CD4-positive, CD25-positive, alpha-beta regulatory T cell (primary cell): Measurements from ENCODE around the gene NID1. TPM values are rescaled to one million over a fixed set of nuclear protein-coding genes. Genes with fewer than 3 reads are reported as not detected.

Source experiments
- ATAC-seq, 2 donors: fragments of 150-1000 bp; cut with Tn5 transposase; one replicate each; pipeline ENCODE4 v1.10.0; 2021; ENCODE audit warnings: low read depth in 2 of 2, moderate number of reproducible peaks in 2 of 2, moderate library complexity in 1 of 2
- DNase-seq, 3 donors: peaks; one replicate each; pipeline versions ENCODE4 v3.0.0 to v3.0.0-alpha.2; 2012 to 2022; ENCODE audit warnings: mixed read lengths in 1 of 3
- H3K27ac ChIP-seq: one replicate; pipeline ENCODE4 v1.7.0; 2013; ENCODE audit warnings: mild to moderate bottlenecking, low read length; ENCODE audit not compliant: insufficient read depth, poor library complexity, severe bottlenecking
- H3K27me3 ChIP-seq: one replicate; pipeline ENCODE4 v1.7.0; 2013; ENCODE audit warnings: low read length; ENCODE audit not compliant: control insufficient read depth, insufficient read depth
- H3K36me3 ChIP-seq: one replicate; pipeline ENCODE4 v1.7.0; 2013; ENCODE audit warnings: mild to moderate bottlenecking, low read length, moderate library complexity; ENCODE audit not compliant: control insufficient read depth, insufficient read depth
- H3K4me1 ChIP-seq: 2 replicates; pipeline ENCODE4 v1.7.0; 2013; ENCODE audit warnings: mild to moderate bottlenecking, low read length; ENCODE audit not compliant: insufficient read depth, control insufficient read depth, poor library complexity, severe bottlenecking
- H3K4me3 ChIP-seq: one replicate; pipeline ENCODE4 v1.7.0; 2013; ENCODE audit warnings: low read depth, mild to moderate bottlenecking, low read length, moderate library complexity
- H3K9me3 ChIP-seq, 2 experiments: 1 replicate in 1 of 2; 2 replicates in 1 of 2; pipeline ENCODE4 v1.7.0; 2013; ENCODE audit warnings: low read length in 2 of 2, mild to moderate bottlenecking in 1 of 2, moderate library complexity in 1 of 2; ENCODE audit not compliant: control insufficient read depth in 2 of 2
- H3K27ac Mint-ChIP-seq, 3 donors: one replicate each; pipeline ENCODE4 v1.8.0; 2020 to 2022; ENCODE audit warnings: mild to moderate bottlenecking in 3 of 3, mixed read lengths in 3 of 3, moderate library complexity in 2 of 3
- H3K27me3 Mint-ChIP-seq: one replicate; pipeline ENCODE4 v1.8.0; 2022; ENCODE audit warnings: mild to moderate bottlenecking, mixed read lengths
- H3K36me3 Mint-ChIP-seq: one replicate; pipeline ENCODE4 v1.8.0; 2020; ENCODE audit warnings: mixed read lengths
- H3K4me1 Mint-ChIP-seq, 4 donors: one replicate each; pipeline ENCODE4 v1.8.0; 2020 to 2022; ENCODE audit warnings: mixed read lengths in 4 of 4, mild to moderate bottlenecking in 1 of 4
- H3K4me3 Mint-ChIP-seq, 4 donors: one replicate each; pipeline ENCODE4 v1.8.0; 2020 to 2022; ENCODE audit warnings: mild to moderate bottlenecking in 4 of 4, mixed read lengths in 4 of 4, moderate library complexity in 3 of 4
- H3K9me3 Mint-ChIP-seq, 7 donors: one replicate each; pipeline ENCODE4 v1.8.0; 2020 to 2022; ENCODE audit warnings: mixed read lengths in 7 of 7, mild to moderate bottlenecking in 3 of 7, moderate library complexity in 2 of 7
- polyA plus RNA-seq, 4 donors: library from polyadenylated mRNA; unstranded; fragments of 300-500 nt; fragmentation: Illumina TruSeq; gene quantifications; one replicate each; pipeline ENCODE4 v1.2.3, GENCODE V29; 2021
- total RNA-seq: library from RNA; stranded (reverse); gene quantifications from one replicate; pipeline ENCODE4 v1.2.3, GENCODE V29; 2022

NID1 gene
- total and polyA plus RNA-seq, 5 donors from 2014 or later, result 0.10 TPM; not detected in 4

- H3K4me1 ChIP-seq, result no peaks in the 10 kb centered on the region
- no peak overlapping the region for H3K27ac ChIP-seq
- no peak overlapping the region for H3K4me3 ChIP-seq
- Mint-ChIP-seq H3K9me3 (no peaks in the 10 kb centered on the region), H3K27ac (no peak overlapping the region), H3K27me3 (peaks cover 9% of the 10 kb centered on the region), H3K36me3 (no peaks in the 10 kb centered on the region), H3K4me1 (peaks cover 0 to 19% (median 4%) of the 10 kb centered on the region in 4 donors), H3K4me3 (no peak overlapping the region)
- no peaks in the 10 kb centered on the region for H3K27me3 ChIP-seq
- no peaks in the 10 kb centered on the region for H3K9me3 ChIP-seq
- ATAC-seq (no peak), DNase-seq (peak in 1 of 3 donors; percentile 15)
- no peaks in the 10 kb centered on the region for H3K36me3 ChIP-seq
Observed at GRCh38 chr1:236107121-236107907, 42.4 kb upstream of the NID1 start.

- no peak overlapping the region for H3K27ac ChIP-seq
- no peak overlapping the region for H3K4me3 Mint-ChIP-seq
- ATAC-seq, result peak; percentile 35 to 57
- peaks cover 9% of the 10 kb centered on the region for H3K27me3 Mint-ChIP-seq
- H3K36me3 Mint-ChIP-seq, result no peaks in the 10 kb centered on the region
- H3K9me3 Mint-ChIP-seq, result no peaks in the 10 kb centered on the region
- H3K36me3 ChIP-seq, result no peaks in the 10 kb centered on the region
- peak; percentile 27 to 66 (median 63) for DNase-seq
- no peaks in the 10 kb centered on the region for H3K9me3 ChIP-seq
- H3K4me1 ChIP-seq, result no peaks in the 10 kb centered on the region
- H3K27me3 ChIP-seq, result no peaks in the 10 kb centered on the region
- peak overlapping the region in 2 of 3 donors; percentile 26 to 77 for H3K27ac Mint-ChIP-seq
- H3K4me1 Mint-ChIP-seq, result peaks cover 0 to 13% (median 2%) of the 10 kb centered on the region in 4 donors
- H3K4me3 ChIP-seq, result no peak overlapping the region
Observed at GRCh38 chr1:236103646-236104218, 38.8 kb upstream of the NID1 start.

GRCh38 chr1:236103059-236103458 lies 38.2 kb upstream of the NID1 start:
- ATAC-seq, result no peak
- H3K36me3 Mint-ChIP-seq, result no peaks in the 10 kb centered on the region

DNA sequence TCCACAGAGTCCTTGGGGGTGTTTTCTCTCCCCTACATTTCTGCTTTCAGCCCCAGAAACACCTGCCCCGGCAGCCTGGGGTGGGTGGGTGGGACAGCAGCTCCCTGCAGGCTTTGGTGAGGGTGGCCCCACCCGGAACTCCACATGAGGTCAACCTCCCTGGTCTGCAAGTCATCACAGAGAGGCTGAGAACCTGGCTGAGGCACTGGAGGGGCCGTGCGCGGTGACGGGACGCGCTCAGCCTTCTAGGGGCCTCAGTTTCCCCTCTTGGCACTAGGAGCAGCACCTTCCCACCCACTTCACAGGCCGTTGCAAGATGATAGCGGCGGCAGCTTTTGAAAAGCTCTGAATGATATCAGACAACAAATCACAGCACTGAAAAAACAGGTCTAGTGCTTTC lies 37.7 kb upstream of the NID1 start:
- Histone ChIP-seq H3K4me1 (no peaks in the 10 kb centered on the region), H3K36me3 (no peaks in the 10 kb centered on the region), H3K27ac (no peak overlapping the region), H3K27me3 (no peaks in the 10 kb centered on the region), H3K4me3 (no peak overlapping the region), H3K9me3 (no peaks in the 10 kb centered on the region)
- H3K36me3 Mint-ChIP-seq, result no peaks in the 10 kb centered on the region
- no peak overlapping the region for H3K27ac Mint-ChIP-seq
- H3K27me3 Mint-ChIP-seq, result peaks cover 8% of the 10 kb centered on the region
- H3K9me3 Mint-ChIP-seq, result no peaks in the 10 kb centered on the region
- H3K4me3 Mint-ChIP-seq, result no peak overlapping the region
- ATAC-seq (no peak), DNase-seq (no peak)
- H3K4me1 Mint-ChIP-seq, result peaks cover 0 to 13% (median 2%) of the 10 kb centered on the region in 4 donors

More at GRCh38 chr1:236103059-236103458, 38.2 kb upstream of the NID1 start:
- H3K4me3 ChIP-seq, result no peak overlapping the region
- Mint-ChIP-seq H3K4me1 (peaks cover 0 to 13% (median 2%) of the 10 kb centered on the region in 4 donors), H3K27ac (no peak overlapping the region), H3K9me3 (no peaks in the 10 kb centered on the region), H3K27me3 (peaks cover 9% of the 10 kb centered on the region), H3K4me3 (no peak overlapping the region)
- DNase-seq, result no peak
- H3K27me3 ChIP-seq, result no peaks in the 10 kb centered on the region
- no peak overlapping the region for H3K27ac ChIP-seq
- H3K9me3 ChIP-seq, result no peaks in the 10 kb centered on the region
- H3K4me1 ChIP-seq, result no peaks in the 10 kb centered on the region
- no peaks in the 10 kb centered on the region for H3K36me3 ChIP-seq

DNA sequence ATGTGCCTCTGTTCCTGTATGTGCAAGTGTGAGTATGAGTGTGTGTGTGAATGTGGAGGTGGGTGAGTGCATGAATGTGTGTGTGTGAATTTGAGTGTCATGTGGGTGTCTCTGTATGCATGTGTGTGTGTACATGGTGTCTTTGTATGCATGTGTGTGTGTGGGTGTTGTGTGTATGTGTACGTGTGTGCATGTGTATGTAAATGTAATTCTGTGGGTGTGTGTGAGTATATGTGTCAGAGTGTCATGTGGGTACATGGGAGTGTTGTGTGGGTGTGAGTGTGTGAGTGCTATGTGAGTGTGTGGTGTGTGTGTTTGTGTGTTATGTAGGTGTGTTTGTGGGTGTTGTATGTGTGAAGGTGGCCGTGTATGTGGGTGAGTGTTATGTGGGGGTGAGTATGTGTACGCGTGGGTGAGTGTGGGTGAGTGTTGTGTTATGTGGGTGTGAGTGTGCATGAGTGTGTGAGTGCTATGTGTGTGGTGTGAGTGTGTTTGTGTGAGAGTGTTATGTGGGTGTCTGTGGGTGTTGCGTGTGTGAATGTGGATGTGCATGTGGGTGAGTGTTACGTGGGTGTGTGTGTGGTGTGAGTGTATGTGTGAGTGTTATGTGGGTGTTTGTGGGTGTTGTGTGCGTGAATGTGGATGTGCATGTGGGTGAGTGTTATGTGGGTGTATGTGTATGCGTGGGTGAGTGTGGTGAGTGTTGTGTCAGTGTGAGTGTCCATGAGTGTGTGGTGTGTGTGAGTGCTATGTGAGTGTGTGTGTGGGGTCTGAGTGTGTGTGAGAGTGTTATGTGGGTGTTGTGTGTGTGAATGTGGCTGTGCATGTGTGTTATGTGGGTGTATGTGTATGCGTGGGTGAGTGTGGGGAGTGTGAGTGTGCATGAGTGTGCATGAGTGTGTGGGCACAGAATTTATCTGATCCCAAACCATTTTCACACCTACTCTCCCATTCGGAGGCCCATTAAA lies 36.6 kb upstream of the NID1 start:
- DNase-seq, result no peak
- H3K4me1 ChIP-seq, result no peaks in the 10 kb centered on the region
- peaks cover 0 to 4% (median 0%) of the 10 kb centered on the region in 7 donors for H3K9me3 Mint-ChIP-seq
- H3K27me3 Mint-ChIP-seq, result peaks cover 6% of the 10 kb centered on the region
- H3K4me3 ChIP-seq, result no peak overlapping the region
- no peak overlapping the region for H3K4me3 Mint-ChIP-seq
- H3K27me3 ChIP-seq, result no peaks in the 10 kb centered on the region
- no peak overlapping the region for H3K27ac Mint-ChIP-seq
- ATAC-seq, result no peak
- H3K36me3 ChIP-seq, result no peaks in the 10 kb centered on the region
- H3K4me1 Mint-ChIP-seq, result peaks cover 0 to 6% (median 2%) of the 10 kb centered on the region in 4 donors
- H3K9me3 ChIP-seq, result peaks cover 0 to 5% of the 10 kb centered on the region in 2 experiments
- no peak overlapping the region for H3K27ac ChIP-seq
- H3K36me3 Mint-ChIP-seq, result no peaks in the 10 kb centered on the region

GRCh38 chr1:236100799-236101198 lies 35.9 kb upstream of the NID1 start:
- DNase-seq (no peak), ATAC-seq (no peak)
- Histone ChIP-seq H3K4me1 (no peaks in the 10 kb centered on the region), H3K9me3 (peaks cover 2 to 5% of the 10 kb centered on the region in 2 experiments), H3K36me3 (no peaks in the 10 kb centered on the region), H3K4me3 (no peak overlapping the region), H3K27ac (no peak overlapping the region), H3K27me3 (no peaks in the 10 kb centered on the region)
- H3K4me3 Mint-ChIP-seq, result no peak overlapping the region
- H3K27ac Mint-ChIP-seq, result no peak overlapping the region
- H3K9me3 Mint-ChIP-seq, result peaks cover 0 to 7% (median 0%) of the 10 kb centered on the region in 7 donors
- H3K27me3 Mint-ChIP-seq, result peaks cover 7% of the 10 kb centered on the region
- peaks cover 0 to 6% (median 2%) of the 10 kb centered on the region in 4 donors for H3K4me1 Mint-ChIP-seq
- no peaks in the 10 kb centered on the region for H3K36me3 Mint-ChIP-seq

DNA sequence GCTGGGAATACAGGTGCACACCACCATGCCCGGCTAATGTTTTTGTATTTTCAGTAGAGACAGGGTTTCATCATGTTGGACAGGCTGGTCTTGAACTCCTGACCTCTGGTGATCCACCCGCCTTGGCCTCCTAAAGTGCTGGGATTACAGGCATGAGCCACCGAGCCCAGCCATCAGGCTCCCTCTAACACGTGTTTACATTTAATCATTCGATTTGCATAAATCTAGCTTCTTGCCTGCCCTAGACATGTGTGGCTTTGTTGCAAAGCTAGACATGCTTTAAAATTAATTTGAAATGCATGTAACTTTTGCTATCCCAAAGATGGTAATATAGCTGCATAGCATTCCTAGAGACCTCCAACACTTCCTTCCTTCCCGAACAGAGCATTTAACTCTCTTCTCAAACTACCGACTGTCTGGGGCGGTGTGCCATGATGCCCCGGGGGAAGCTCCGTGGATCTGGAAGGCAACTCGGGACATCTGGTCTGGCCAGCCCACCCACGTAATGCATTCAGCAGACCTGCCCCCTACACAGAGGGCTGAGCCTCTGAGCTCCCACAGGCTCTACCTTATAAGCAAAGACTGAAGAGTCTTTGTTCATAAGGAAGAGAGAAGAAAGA lies 34.6 kb upstream of the NID1 start:
- H3K4me3 ChIP-seq, result no peak overlapping the region
- H3K27ac ChIP-seq, result no peak overlapping the region
- H3K36me3 ChIP-seq, result no peaks in the 10 kb centered on the region
- no peak overlapping the region for H3K27ac Mint-ChIP-seq
- H3K9me3 ChIP-seq, result peaks cover 2 to 5% of the 10 kb centered on the region in 2 experiments
- H3K4me1 ChIP-seq, result no peaks in the 10 kb centered on the region
- peaks cover 0 to 6% (median 2%) of the 10 kb centered on the region in 4 donors for H3K4me1 Mint-ChIP-seq
- no peak for DNase-seq
- peaks cover 0 to 7% (median 0%) of the 10 kb centered on the region in 7 donors for H3K9me3 Mint-ChIP-seq
- no peak for ATAC-seq
- peaks cover 10% of the 10 kb centered on the region for H3K27me3 Mint-ChIP-seq
- H3K27me3 ChIP-seq, result no peaks in the 10 kb centered on the region
- H3K4me3 Mint-ChIP-seq, result no peak overlapping the region
- H3K36me3 Mint-ChIP-seq, result no peaks in the 10 kb centered on the region
